ENCODE data around the gene ANXA8. TPM values are rescaled to one million over a fixed set of nuclear protein-coding genes. Genes with fewer than 3 reads are reported as not detected.

The ANXA8 gene
- total RNA-seq, 1 experiment from 2014 or later, result not detected

GRCh38 chr10:47444047-47444446, 39.9 kb downstream of the ANXA8 start:
- Histone ChIP-seq H3K27me3 (replicated peaks; ENCODE audit: insufficient read depth, low read depth, low read length, poor library complexity) (peaks cover 3% of the 10 kb centered on the region), H3K4me3 (ENCODE audit: low read depth, low read length, poor library complexity, severe bottlenecking) (no peak overlapping the region), H3K36me3 (ENCODE audit: insufficient read depth, low read length, poor library complexity, severe bottlenecking) (no peaks in the 10 kb centered on the region), H3K27ac (ENCODE audit: low read depth, low read length, poor library complexity, severe bottlenecking) (no peak overlapping the region), H3K4me1 (ENCODE audit: insufficient read depth, low read length, poor library complexity, severe bottlenecking) (no peaks in the 10 kb centered on the region), H3K9me3 (ENCODE audit: low read depth, low read length, poor library complexity, severe bottlenecking) (peaks cover 6% of the 10 kb centered on the region)
- ChIA-PET POLR2A (ENCODE audit: low non-redundant PET) (no interaction called here), CTCF (no interaction called here)
- no peak for TF ChIP-seq EZH2 (IDR thresholded peaks at IDR 0.05; ENCODE audit: borderline replicate concordance, low read depth, low read length, poor library complexity, severe bottlenecking)
- no peak for TF ChIP-seq CTCF (conservative IDR thresholded peaks at IDR 0.05; ENCODE audit: low read depth, low read length)
- intact Hi-C loops (cut with micrococcal nuclease; ENCODE audit: unreplicated experiment), result no loop called here
- no TSS peak for BruUV-seq (replicated peaks)
- no peak for DNase-seq (ENCODE audit: low spot score)

GRCh38 chr10:47443145-47443544, 40.8 kb downstream of the ANXA8 start:
- Histone ChIP-seq H3K9me3 (ENCODE audit: low read depth, low read length, poor library complexity, severe bottlenecking) (peaks cover 6% of the 10 kb centered on the region), H3K36me3 (ENCODE audit: insufficient read depth, low read length, poor library complexity, severe bottlenecking) (no peaks in the 10 kb centered on the region), H3K4me3 (ENCODE audit: low read depth, low read length, poor library complexity, severe bottlenecking) (no peak overlapping the region), H3K4me1 (ENCODE audit: insufficient read depth, low read length, poor library complexity, severe bottlenecking) (no peaks in the 10 kb centered on the region), H3K27ac (ENCODE audit: low read depth, low read length, poor library complexity, severe bottlenecking) (no peak overlapping the region), H3K27me3 (replicated peaks; ENCODE audit: insufficient read depth, low read depth, low read length, poor library complexity) (peaks cover 3% of the 10 kb centered on the region)
- ChIA-PET POLR2A (ENCODE audit: low non-redundant PET) (no interaction called here), CTCF (no interaction called here)
- no peak for TF ChIP-seq EZH2 (IDR thresholded peaks at IDR 0.05; ENCODE audit: borderline replicate concordance, low read depth, low read length, poor library complexity, severe bottlenecking)
- no peak for TF ChIP-seq CTCF (conservative IDR thresholded peaks at IDR 0.05; ENCODE audit: low read depth, low read length)
- DNase-seq (ENCODE audit: low spot score), result no peak
- intact Hi-C loops (cut with micrococcal nuclease; ENCODE audit: unreplicated experiment), result no loop called here
- no TSS peak for BruUV-seq (replicated peaks)

- no TSS peak for BruUV-seq (replicated peaks)
- peaks cover 3% of the 10 kb centered on the region for H3K27me3 ChIP-seq (replicated peaks; ENCODE audit: insufficient read depth, low read depth, low read length, poor library complexity)
- intact Hi-C loops (cut with micrococcal nuclease; ENCODE audit: unreplicated experiment), result no loop called here
- DNase-seq (ENCODE audit: low spot score), result no peak
- H3K27ac ChIP-seq (ENCODE audit: low read depth, low read length, poor library complexity, severe bottlenecking), result no peak overlapping the region
- no peak for TF ChIP-seq CTCF (conservative IDR thresholded peaks at IDR 0.05; ENCODE audit: low read depth, low read length)
- no peak for TF ChIP-seq EZH2 (IDR thresholded peaks at IDR 0.05; ENCODE audit: borderline replicate concordance, low read depth, low read length, poor library complexity, severe bottlenecking)
- peaks cover 6% of the 10 kb centered on the region for H3K9me3 ChIP-seq (ENCODE audit: low read depth, low read length, poor library complexity, severe bottlenecking)
- H3K4me3 ChIP-seq (ENCODE audit: low read depth, low read length, poor library complexity, severe bottlenecking), result no peak overlapping the region
- CTCF ChIA-PET, result no interaction called here
- no peaks in the 10 kb centered on the region for H3K4me1 ChIP-seq (ENCODE audit: insufficient read depth, low read length, poor library complexity, severe bottlenecking)
- POLR2A ChIA-PET (ENCODE audit: low non-redundant PET), result no interaction called here
- H3K36me3 ChIP-seq (ENCODE audit: insufficient read depth, low read length, poor library complexity, severe bottlenecking), result no peaks in the 10 kb centered on the region
Observed at GRCh38 chr10:47442351-47442750, 41.6 kb downstream of the ANXA8 start.
